Hematopoietic multipotent progenitor cell treated with erythropoietin and hydrocortisone succinate and interleukin-3 and kit ligand, for 6 days (in vitro differentiated cells): ENCODE results near the gene RB1.

Experiments
- DNase-seq: peaks from one replicate; pipeline ENCODE4 v3.0.0-alpha.2; 2015

The RB1 gene

DNA sequence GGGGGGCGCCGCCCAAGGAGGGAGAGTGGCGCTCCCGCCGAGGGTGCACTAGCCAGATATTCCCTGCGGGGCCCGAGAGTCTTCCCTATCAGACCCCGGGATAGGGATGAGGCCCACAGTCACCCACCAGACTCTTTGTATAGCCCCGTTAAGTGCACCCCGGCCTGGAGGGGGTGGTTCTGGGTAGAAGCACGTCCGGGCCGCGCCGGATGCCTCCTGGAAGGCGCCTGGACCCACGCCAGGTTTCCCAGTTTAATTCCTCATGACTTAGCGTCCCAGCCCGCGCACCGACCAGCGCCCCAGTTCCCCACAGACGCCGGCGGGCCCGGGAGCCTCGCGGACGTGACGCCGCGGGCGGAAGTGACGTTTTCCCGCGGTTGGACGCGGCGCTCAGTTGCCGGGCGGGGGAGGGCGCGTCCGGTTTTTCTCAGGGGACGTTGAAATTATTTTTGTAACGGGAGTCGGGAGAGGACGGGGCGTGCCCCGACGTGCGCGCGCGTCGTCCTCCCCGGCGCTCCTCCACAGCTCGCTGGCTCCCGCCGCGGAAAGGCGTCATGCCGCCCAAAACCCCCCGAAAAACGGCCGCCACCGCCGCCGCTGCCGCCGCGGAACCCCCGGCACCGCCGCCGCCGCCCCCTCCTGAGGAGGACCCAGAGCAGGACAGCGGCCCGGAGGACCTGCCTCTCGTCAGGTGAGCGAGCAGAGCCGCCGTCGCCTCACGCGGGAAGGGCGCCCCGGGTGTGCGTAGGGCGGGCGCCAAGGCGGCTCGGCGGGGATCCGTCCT lies at the start of gene RB1:
TSS of gene RB1 (plus strand) at position 393 of the 784 bp plus-strand sequence. CDS start at position 555, 162 bp downstream.
- peak; percentile 94 for DNase-seq

- no peak for DNase-seq
Observed at GRCh38 chr13:48253849-48254248, 49.7 kb upstream of the RB1 start.

GRCh38 chr13:48255090-48255489 lies 48.5 kb upstream of the RB1 start:
- no peak for DNase-seq

DNA sequence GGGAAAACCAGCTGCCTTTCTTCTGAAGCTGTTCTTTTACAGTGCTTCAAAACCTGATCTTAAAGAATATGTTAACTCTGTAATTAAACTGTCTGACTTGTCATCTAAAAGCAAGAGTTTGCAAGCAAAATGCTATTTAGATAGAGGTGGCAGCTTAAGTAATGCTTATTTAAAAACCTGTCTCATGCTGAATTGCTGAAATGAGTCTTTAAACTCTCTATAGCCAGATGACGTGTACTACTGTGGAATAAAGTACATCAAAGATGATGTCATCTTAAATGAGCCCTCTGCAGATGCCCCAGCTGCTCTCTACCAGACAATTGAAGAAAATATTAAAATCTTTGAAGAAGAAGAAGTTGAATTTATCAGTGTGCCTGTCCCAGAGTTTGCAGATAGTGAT lies 47.6 kb upstream of the RB1 start:
- no peak for DNase-seq

GRCh38 chr13:48258002-48258401 lies 45.5 kb upstream of the RB1 start:
- no peak for DNase-seq

DNA sequence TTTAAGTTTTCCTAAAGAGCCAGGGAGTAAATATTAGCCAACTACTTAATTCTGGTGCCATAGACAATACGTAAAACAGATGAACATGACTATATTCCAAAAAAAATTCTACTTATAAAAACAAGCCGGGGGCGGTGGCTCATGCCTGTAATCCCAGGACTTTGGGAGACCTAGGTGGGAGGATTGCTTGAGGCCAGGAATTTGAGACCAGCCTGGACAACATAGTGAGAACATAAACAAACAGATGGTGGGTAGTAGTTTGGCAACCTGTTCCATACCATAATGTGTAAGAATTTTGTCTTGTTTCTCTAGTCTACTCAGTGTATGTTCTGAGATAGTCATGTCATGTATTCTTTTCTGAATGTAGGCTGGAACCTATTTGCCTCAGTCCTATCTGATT lies 45.1 kb upstream of the RB1 start:
- no peak for DNase-seq

DNA sequence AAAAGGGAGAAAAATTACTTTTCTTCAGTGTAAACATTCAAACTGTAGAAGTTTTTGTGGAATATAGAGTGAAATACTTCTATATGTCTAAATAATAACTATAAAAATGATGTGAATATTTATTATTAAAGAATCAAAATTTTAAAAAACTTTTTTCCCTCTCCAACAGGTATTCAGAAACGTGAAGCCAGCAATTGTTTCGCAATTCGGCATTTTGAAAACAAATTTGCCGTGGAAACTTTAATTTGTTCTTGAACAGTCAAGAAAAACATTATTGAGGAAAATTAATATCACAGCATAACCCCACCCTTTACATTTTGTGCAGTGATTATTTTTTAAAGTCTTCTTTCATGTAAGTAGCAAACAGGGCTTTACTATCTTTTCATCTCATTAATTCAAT lies 42.6 kb upstream of the RB1 start:
- DNase-seq, result no peak

- no peak for DNase-seq
Observed at GRCh38 chr13:48263196-48263595, 40.4 kb upstream of the RB1 start.

GRCh38 chr13:48264058-48264457 lies 39.5 kb upstream of the RB1 start:
- no peak for DNase-seq

DNA sequence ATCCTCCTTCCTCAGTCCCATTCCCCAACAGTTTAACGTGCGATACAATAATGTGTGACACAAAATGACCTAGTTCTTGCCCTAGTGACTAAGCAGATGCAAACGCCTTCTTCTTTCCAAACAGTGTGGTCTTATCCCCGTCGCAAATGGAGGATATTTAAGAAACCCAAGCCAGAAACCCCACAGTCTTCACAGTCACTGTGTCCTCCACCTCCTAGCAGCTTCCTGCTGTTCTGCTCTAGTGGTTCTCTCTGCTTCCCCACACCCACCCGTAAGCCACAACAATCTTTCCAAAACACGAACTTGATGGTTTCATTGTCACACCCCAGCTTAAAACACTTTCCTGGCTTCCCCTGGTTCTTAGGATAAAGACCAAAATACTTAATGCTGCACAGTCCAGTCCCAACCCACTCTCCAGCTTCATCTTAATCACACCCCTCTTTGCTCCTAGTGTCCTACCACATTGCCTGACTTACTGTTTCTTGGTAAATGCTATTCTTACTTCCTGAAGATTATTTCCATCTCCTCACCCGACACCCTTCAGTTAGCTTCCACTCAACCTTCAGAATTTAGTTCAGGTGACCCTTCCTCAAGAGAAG lies 38.2 kb upstream of the RB1 start:
- peak; percentile 19 for DNase-seq

GRCh38 chr13:48266150-48266549 lies 37.4 kb upstream of the RB1 start:
- no peak for DNase-seq

- no peak for DNase-seq
Observed at GRCh38 chr13:48266701-48267639, 36.6 kb upstream of the RB1 start.

DNA sequence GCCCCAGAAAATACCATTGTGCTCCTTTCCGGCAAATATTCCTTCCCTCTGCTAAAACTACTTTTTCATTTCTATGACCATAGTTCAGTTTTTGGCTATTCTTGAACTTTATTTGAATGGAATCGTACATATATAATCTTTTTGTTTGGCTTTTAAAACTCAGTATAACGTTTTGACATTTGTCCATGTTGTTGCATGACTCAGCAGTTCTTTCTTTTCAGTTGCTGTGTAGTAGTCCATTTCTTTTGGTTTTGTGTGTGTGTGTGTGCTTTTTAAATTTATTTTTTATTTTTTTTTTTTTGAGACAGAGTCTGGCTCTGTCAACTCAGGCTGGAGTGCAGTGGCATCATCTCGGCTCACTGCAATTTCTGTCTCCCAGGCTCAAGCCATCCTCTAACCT lies 35.5 kb upstream of the RB1 start:
- no peak for DNase-seq

DNA sequence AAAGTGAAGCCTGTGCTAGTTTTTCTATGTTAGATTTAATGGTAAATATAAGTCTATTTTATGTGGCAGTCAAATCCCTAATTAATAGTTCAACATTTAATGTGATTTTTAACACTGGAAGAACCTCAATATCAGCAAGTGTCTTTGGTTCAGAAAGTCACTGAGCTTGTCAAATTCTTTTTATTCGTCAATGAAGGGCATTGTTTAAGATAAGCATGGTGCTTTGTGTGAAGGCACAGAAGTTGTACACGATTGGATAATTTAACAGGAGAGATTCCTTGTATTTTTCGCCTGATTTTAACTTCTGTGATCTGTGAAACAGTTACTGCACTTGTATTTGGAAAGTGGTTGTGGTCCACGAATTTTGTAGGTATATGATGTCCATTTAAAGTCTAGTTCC lies 30.2 kb upstream of the RB1 start:
- DNase-seq, result no peak

GRCh38 chr13:48275507-48275906 lies 28.0 kb upstream of the RB1 start:
- no peak for DNase-seq

GRCh38 chr13:48278806-48279205 lies 24.7 kb upstream of the RB1 start:
- DNase-seq, result no peak

GRCh38 chr13:48281556-48281955 lies 22.0 kb upstream of the RB1 start:
- DNase-seq, result peak; percentile 21

DNA sequence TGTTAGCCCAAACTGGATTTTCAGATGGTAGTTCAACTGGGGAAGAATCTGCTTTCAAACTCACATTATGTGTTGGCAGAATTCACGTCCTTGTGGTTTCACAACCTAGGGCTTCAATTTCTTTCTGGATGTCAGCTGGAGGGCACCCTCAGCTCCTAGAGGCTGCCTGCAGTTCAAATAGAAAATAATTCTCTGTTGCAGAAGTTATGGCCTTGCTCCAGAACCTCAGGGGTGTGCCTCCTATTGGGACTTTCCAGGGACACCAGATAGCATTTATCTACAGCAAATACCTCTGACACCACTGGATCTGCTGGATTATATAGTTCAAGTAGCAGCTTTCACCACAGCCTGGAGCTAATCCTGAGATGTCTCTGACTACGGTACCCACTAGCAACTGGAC lies 11.8 kb upstream of the RB1 start:
- DNase-seq, result peak; percentile 41

DNA sequence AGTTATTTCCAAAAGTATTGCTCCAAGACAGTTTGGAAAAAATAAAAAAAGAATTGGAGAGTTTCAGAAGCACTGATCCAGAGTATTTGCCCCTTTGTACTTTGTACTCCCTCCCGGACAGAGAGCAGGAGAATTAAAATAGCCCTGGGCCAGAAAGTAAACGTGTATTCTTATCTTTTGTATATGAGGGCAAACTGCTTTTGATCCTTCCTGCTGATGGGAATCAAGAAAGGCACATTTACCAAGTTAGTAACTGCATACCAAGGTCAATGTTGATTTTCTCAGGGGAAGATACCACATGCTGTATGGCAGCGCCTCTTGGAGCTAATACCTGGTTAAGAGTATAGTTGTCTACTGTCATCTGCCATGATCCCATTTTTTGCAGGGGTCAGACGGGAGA lies 10.9 kb upstream of the RB1 start:
- no peak for DNase-seq

DNA sequence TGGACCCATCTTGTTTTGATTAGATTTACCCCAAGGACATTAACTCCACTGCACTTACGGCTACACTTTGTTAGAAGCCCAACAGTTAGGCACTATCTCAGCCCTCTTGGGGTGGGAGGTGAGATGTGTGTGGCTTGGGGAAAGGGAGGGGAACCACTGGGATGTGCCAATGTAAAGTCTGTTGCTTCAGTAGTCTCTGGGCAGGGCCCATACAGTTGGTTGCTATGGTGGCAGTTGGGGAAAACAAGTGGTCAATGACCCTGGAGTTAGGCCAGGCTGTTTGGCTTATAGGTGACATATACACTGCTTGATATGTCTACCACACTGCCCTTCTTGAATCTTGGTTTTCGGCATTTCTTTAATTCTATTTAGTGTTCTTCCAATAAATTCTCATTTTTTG lies 8.9 kb upstream of the RB1 start:
- DNase-seq, result no peak

DNA sequence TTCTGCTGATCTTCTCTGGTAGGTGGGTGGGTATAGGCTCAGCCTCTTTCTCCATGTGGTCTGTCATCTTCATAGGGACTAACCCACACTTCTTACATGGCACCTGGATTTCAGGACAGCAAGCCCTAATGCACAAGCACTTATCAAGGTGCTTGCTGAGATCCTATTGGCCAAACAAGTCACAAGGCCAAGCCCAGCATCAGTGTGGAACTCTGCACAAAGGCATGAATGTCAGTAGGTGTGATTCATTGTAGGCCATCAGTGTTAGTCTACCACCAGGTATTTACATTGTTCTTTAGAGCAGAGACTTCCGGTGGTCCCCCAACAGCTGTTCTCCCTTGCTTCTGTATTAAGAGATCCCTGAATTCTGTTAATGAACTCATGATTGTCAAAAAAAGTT lies 8.3 kb upstream of the RB1 start:
- DNase-seq, result no peak

- DNase-seq, result no peak
Observed at GRCh38 chr13:48296528-48296927, 7.0 kb upstream of the RB1 start.

DNA sequence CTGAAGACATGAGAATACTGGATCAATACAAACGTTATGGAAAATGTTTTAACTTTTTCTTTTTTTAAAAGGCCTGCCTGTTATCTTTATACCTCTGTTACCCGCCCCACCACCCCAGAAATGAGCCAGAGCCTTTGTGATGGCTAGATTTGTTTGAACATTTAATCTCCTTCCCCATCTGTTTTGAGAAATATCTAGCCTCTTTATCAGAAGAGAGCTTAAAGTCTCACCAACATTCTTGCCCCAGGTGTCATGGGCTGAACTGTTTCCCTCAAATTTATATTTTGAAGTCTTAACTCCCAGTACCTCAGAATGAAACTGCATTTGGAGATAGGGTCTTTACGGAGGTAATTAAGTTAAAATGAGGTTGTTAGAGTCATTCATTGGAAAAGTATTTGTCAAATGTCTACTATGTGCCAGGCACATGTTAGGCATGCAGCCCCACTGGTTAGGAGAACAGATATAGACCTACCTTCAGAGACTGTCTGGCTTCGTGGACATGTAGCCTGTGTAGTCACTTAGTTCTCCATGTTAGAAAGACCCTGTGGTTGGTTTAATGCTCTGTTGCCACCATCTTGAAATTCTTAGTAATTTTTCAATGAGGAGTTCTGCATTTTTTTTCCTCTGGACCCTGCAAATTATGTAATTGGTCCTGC lies 6.3 kb upstream of the RB1 start:
- no peak for DNase-seq
